ENCODE data around the gene NFKBIE. TPM values are rescaled to one million over a fixed set of nuclear protein-coding genes. Genes with fewer than 3 reads are reported as not detected.

NFKBIE gene
- total RNA-seq, 1 experiment from 2014 or later: 32.7 TPM

GRCh38 chr6:44262467-44263353, 2.6 kb downstream of the NFKBIE start:
- BruUV-seq (replicated peaks): no TSS peak
- Mint-ChIP-seq H3K27ac (ENCODE audit: unreplicated experiment) (peak overlapping the region; percentile 80), H3K36me3 (ENCODE audit: insufficient read depth, unreplicated experiment) (peaks cover 66% of the 10 kb centered on the region), H3K4me1 (ENCODE audit: low read depth, unreplicated experiment) (peaks cover 53% of the 10 kb centered on the region), H3K27me3 (ENCODE audit: unreplicated experiment) (peaks cover 17% of the 10 kb centered on the region), H3K4me3 (ENCODE audit: low read depth, unreplicated experiment) (peak overlapping the region; percentile 98), H3K9me3 (ENCODE audit: low read depth, unreplicated experiment) (no peaks in the 10 kb centered on the region)
- CTCF ChIA-PET: interaction anchor here (0.5 to 1.3 kb wide), 4 partner anchors 44 to 1176 kb away, joined by 3 read pairs; no protein-coding TSS in a partner anchor
- DNase-seq: no peak
- intact Hi-C loops (cut with micrococcal nuclease; ENCODE audit: unreplicated experiment): no loop called here
- TF ChIP-seq, protein P1, sequence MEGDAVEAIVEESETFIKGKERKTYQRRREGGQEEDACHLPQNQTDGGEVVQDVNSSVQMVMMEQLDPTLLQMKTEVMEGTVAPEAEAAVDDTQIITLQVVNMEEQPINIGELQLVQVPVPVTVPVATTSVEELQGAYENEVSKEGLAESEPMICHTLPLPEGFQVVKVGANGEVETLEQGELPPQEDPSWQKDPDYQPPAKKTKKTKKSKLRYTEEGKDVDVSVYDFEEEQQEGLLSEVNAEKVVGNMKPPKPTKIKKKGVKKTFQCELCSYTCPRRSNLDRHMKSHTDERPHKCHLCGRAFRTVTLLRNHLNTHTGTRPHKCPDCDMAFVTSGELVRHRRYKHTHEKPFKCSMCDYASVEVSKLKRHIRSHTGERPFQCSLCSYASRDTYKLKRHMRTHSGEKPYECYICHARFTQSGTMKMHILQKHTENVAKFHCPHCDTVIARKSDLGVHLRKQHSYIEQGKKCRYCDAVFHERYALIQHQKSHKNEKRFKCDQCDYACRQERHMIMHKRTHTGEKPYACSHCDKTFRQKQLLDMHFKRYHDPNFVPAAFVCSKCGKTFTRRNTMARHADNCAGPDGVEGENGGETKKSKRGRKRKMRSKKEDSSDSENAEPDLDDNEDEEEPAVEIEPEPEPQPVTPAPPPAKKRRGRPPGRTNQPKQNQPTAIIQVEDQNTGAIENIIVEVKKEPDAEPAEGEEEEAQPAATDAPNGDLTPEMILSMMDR (IDR thresholded peaks at IDR 0.05; ENCODE audit: unreplicated experiment): no peak

DNA sequence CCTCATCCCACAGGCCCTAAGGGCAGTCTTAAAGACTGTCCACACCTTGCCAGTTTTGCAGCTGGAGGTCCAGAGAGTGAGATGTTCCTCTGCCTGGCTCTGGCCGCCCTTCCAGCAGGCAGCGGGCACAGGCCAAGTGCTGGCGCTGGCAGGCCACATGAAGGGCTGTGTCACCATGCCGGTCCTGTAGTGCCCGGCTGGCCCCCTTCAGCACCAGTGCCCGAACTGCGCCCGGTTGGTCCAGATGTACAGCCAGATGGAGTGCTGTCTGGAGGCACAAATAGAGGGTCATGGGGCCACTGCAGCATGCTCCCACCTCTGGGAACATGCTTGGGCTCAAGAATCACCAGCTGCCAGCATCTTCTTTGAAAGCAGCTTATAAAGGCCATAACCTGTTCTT, 3.8 kb downstream of the NFKBIE start:
- DNase-seq: no peak
- peaks cover 60% of the 10 kb centered on the region for H3K4me1 Mint-ChIP-seq (ENCODE audit: low read depth, unreplicated experiment)
- TF ChIP-seq, protein P1 (IDR thresholded peaks at IDR 0.05; ENCODE audit: unreplicated experiment): no peak
- intact Hi-C loops (cut with micrococcal nuclease; ENCODE audit: unreplicated experiment): no loop called here
- BruUV-seq (replicated peaks): no TSS peak
- H3K27ac Mint-ChIP-seq (ENCODE audit: unreplicated experiment): no peak overlapping the region
- H3K9me3 Mint-ChIP-seq (ENCODE audit: low read depth, unreplicated experiment): no peaks in the 10 kb centered on the region
- H3K27me3 Mint-ChIP-seq (ENCODE audit: unreplicated experiment): peaks cover 6% of the 10 kb centered on the region
- CTCF ChIA-PET: interaction anchor here (0.5 to 0.6 kb wide), 3 partner anchors 45 to 1175 kb away, joined by 3 read pairs; no protein-coding TSS in a partner anchor
- peaks cover 73% of the 10 kb centered on the region for H3K36me3 Mint-ChIP-seq (ENCODE audit: insufficient read depth, unreplicated experiment)
- no peak overlapping the region for H3K4me3 Mint-ChIP-seq (ENCODE audit: low read depth, unreplicated experiment)

DNA sequence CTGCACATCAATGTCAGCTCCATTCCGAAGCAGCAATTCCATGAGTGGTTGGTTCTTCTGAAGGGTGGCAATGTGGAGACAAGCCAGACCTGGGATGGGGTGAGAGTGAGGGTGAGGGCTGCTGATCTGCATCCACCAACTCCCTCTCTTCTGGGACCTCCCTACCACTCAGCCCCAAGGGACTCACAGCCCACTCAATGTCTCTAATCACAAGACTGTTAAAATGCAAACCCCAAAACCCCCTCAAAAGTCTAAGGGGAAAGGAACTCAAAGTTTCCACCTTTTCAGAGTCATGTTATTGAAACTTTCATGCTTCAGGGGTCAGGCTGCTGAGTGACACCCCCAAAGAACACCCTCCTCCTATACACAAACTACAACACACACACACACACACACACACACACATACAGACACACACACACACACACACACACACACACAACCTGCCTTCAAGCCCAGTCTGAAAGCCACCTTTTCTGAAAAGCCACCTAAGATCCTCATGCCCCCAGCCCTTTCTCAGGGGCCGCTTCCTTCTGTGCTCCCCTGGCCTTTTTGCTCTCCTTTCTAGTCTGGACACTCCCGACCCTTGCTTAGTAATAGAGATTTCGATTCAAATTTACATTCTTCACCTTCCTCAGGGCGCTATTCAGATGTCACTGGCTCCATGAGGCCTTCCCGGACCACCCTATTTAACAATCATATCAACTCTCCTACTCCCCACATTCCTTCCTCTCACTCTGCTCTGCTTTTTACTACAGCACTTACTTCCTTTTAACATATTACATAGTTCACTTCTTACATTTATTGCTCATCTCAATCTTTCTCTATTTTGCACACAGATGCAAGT, 4.7 kb downstream of the NFKBIE start:
- Mint-ChIP-seq H3K27me3 (ENCODE audit: unreplicated experiment) (no peaks in the 10 kb centered on the region), H3K4me3 (ENCODE audit: low read depth, unreplicated experiment) (no peak overlapping the region), H3K4me1 (ENCODE audit: low read depth, unreplicated experiment) (peaks cover 69% of the 10 kb centered on the region), H3K9me3 (ENCODE audit: low read depth, unreplicated experiment) (no peaks in the 10 kb centered on the region), H3K27ac (ENCODE audit: unreplicated experiment) (no peak overlapping the region), H3K36me3 (ENCODE audit: insufficient read depth, unreplicated experiment) (peaks cover 74% of the 10 kb centered on the region)
- DNase-seq: no peak
- CTCF ChIA-PET: no interaction called here
- TF ChIP-seq, protein P1 (IDR thresholded peaks at IDR 0.05; ENCODE audit: unreplicated experiment): no peak
- no TSS peak for BruUV-seq (replicated peaks)
- intact Hi-C loops (cut with micrococcal nuclease; ENCODE audit: unreplicated experiment): no loop called here

- Mint-ChIP-seq H3K4me1 (ENCODE audit: low read depth, unreplicated experiment) (peaks cover 76% of the 10 kb centered on the region), H3K4me3 (ENCODE audit: low read depth, unreplicated experiment) (no peak overlapping the region), H3K27me3 (ENCODE audit: unreplicated experiment) (no peaks in the 10 kb centered on the region), H3K36me3 (ENCODE audit: insufficient read depth, unreplicated experiment) (peaks cover 74% of the 10 kb centered on the region), H3K9me3 (ENCODE audit: low read depth, unreplicated experiment) (no peaks in the 10 kb centered on the region), H3K27ac (ENCODE audit: unreplicated experiment) (no peak overlapping the region)
- DNase-seq: no peak
- CTCF ChIA-PET: no interaction called here
- TF ChIP-seq, protein P1 (IDR thresholded peaks at IDR 0.05; ENCODE audit: unreplicated experiment): no peak
- BruUV-seq (replicated peaks): no TSS peak
- intact Hi-C loops (cut with micrococcal nuclease; ENCODE audit: unreplicated experiment): no loop called here
Measured at GRCh38 chr6:44260011-44260410, 5.3 kb downstream of the NFKBIE start.
